IPS-18c (cell line): ENCODE measurements around the gene GIPC1.
"Not testable (repeated sequence)": the region's sequence is repeated elsewhere in the genome, so short reads cannot be mapped to it uniquely, and the experiment has no call there.

ENCODE experiments used
- H3K4me3 ChIP-seq: 2 replicates; pipeline ENCODE4 v1.7.0; 2013; ENCODE audit warnings: low read depth, mild to moderate bottlenecking, low read length, moderate library complexity; ENCODE audit not compliant: insufficient read depth
- H3K9me3 ChIP-seq: one replicate; pipeline ENCODE4 v1.6.1; 2013; ENCODE audit warnings: mild to moderate bottlenecking, low read length, moderate library complexity; ENCODE audit not compliant: control insufficient read depth, insufficient read depth

Gene GIPC1, protein sequence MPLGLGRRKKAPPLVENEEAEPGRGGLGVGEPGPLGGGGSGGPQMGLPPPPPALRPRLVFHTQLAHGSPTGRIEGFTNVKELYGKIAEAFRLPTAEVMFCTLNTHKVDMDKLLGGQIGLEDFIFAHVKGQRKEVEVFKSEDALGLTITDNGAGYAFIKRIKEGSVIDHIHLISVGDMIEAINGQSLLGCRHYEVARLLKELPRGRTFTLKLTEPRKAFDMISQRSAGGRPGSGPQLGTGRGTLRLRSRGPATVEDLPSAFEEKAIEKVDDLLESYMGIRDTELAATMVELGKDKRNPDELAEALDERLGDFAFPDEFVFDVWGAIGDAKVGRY

DNA sequence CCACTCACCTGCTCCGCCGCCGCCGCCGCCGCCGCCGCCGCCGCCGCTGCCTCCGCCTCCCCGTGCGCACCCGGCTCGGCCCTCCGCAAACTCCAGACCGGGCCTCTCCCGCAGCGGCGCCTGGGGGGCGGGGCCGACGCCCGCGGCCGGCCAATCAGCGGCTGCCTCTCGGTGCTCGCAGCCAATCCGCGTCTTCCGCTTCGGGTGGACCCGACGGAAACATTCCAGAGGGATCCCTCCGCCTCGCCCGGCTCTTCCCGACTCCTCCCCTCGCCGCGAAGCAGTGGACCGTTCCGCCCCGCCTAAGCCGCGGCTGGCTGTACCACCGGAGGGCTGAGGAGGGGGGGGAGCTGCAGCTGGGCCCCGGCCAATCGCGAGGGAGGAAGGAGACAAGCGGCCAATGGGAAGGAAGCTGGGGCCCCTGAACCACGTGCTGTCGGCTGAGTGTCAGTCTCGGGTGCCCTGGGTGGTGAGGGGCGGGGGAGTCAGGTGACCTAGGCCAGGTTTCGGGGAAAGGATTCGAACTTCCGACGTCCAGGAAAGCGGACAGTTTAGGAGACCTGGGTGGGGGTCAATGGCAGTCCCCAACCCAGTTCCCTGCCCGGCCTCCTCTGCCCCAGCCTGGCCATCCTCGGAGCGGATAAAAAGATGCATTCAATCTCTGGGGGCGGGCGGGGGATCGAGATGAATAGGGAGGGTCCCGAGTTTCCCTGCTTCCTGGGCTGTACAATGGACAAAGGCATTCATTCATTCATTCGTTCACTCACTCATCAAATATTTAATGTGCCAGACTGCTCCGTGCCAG lies at the start of gene GIPC1:
TSS of gene GIPC1 (minus strand) at position 99 of the 805 bp plus-strand sequence. CDS start 13,151 bp downstream, outside the sequence.
- Histone ChIP-seq H3K4me3 (peak within 1 kb of the TSS; percentile 67), H3K9me3 (no peaks in the 10 kb centered on the region)

DNA sequence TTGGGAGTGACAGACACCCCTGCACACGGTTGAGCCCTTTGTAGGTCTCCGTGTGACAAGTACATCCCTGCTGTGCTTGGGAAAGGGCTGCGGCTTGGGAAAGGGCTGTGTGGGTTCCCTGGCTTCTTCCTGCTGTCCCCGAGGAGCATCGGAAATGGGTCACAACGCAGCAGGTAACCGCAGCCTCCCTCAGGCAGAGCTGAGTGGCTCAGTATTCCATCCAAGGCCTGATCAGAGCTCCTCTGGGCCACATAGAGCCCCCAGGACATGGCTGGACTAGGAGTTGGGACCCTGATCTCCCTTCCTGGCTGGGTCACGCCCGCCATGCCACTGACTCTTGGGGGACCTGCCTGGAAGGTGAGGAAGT lies 49.8 kb upstream of the GIPC1 start:
- H3K9me3 ChIP-seq = no peaks in the 10 kb centered on the region
- H3K4me3 ChIP-seq = no peak overlapping the region

DNA sequence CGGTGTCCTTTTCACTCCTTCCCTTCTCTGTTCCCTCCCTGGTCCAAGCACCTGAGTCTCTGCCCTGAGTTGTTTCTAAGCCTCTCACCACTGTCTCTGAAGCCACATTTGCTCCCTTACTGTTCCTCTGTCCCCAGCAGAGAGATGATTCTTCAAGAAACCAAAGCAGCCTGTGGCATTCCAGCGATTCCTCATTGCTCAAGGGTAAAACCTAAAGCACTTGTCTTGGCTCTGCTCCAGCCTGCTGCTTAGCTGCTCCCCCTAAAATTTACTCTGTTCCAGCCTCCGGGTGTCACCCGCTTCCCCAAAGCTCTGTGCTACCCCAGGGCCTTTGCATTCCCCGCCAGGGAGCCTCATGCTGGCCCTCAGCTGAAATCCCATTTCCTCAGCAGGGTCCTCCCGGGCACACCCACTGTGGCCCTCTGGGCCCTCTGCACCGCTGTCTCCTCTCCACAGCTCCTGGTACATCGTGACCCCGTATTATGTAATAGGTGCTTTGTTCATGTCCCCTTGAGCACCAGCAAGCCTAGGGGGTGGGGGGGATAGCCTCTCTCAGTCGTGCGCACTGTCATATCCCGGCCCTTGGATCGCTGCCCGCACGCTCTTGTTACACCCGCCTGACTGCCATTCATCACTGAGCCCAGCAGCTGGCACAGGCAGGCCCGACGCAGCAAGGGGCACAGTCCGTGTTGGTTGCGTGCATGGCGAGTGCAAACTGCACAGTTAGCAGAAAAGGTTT lies 49.2 kb upstream of the GIPC1 start:
- no peaks in the 10 kb centered on the region for H3K9me3 ChIP-seq
- no peak overlapping the region for H3K4me3 ChIP-seq

DNA sequence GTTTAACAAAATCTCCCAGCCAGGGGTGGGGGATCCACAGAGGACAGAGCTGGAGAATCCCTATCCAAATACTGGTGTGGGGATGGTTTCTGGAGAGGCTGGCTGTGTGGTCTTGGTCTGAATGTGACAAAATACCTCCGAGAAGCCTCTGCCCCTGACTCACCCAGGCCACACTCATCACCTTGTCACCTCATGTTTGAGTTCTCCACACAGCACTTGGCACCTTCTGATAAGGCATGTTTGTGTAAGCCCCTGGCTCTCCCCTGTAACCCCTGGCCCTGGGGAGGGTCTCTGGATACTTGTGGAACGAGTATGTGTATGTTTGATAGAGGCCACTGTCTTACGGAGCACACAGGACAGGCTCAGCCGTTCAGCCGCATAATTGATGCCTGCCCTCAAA lies 48.1 kb upstream of the GIPC1 start:
- no peaks in the 10 kb centered on the region for H3K9me3 ChIP-seq
- H3K4me3 ChIP-seq = no peak overlapping the region

DNA sequence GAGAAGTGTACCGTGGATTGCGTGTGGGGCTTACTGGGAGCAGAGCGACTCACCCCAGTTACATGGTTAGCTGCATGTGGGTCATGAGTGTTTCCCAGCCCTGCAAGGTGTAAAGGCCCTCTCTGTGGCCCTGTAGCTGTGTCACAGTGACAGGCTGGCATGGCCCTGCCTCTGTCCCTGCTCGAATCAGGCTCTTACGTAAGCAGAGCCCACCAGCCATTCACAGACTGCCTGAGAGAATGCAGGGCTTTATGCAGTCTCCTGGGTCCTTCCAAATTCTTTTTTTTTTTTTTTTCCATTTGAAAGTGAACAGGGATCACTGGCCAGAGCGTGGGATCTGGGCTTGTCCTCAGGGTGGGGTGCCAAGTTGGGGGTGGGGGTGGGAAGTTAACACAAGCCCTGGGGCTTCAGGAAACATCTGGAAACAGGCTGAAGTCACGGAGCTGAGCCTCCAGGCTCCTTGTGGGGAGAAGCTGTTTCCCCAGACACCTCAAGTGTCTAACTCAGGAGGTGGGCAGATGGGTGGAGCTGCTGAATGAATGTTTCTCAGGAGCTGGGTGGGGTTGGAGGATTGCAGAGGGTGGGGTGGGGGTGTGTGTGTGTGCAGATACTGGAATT lies 46.9 kb upstream of the GIPC1 start:
- Histone ChIP-seq H3K4me3 (no peak overlapping the region), H3K9me3 (no peaks in the 10 kb centered on the region)

DNA sequence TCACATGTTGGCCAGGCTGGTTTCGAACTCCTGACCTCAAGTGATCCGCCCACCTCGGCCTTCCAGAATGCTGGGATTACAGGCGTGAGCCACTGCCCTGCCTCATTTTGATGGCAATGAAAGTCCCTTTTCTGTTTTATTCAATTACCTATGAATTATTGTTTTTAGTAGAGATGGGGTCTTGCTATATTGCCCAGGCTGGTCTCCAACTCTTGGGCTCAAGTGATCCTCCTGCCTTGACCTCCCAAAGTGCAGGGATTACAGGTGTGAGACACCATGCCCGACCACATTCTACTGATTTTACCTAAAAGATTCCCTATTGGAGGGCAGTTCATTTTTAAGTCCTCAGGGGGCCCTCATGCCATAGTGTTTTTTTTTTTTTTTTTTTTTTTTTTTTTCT lies 46.1 kb upstream of the GIPC1 start:
- not testable (repeated sequence) for H3K4me3 ChIP-seq, H3K9me3 ChIP-seq

DNA sequence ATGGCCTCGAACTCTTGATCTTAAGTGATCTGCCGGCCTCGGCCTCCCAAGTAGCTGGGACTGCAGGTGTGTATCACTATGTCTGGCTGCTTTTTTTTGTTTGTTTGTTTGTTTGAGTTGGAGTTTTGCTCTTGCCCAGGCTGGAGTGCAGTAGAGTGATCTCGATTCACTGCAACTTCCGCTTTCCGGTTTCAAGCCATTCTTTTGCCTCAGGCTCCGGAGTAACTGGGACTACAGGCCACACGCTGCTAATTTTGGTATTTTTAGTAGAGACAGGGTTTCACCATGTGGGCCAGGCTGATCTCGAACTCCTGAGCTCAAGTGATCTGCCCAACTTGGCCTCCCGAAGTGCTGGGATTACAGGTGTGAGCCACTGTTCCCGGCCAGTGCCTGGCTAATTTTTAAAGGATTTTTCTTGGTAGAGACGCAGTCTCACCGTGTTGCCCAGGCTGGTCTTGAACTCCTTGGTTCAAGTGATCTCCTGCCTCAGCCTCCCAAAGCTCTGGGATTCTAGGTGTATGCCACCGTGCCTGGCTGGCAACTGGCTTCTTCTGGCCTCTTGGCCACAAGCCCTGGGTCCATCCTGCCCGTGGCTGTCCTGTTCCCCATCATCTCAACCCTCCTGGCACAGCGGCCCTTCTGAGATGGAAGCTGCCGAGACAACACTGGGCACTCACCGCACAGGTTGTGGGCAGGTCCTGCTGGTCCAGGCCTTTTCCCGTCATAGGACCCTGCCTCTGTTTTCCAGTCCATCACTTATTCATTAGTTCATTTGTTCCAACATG lies 45.0 kb upstream of the GIPC1 start:
- Histone ChIP-seq H3K9me3 (no peaks in the 10 kb centered on the region), H3K4me3 (no peak overlapping the region)

DNA sequence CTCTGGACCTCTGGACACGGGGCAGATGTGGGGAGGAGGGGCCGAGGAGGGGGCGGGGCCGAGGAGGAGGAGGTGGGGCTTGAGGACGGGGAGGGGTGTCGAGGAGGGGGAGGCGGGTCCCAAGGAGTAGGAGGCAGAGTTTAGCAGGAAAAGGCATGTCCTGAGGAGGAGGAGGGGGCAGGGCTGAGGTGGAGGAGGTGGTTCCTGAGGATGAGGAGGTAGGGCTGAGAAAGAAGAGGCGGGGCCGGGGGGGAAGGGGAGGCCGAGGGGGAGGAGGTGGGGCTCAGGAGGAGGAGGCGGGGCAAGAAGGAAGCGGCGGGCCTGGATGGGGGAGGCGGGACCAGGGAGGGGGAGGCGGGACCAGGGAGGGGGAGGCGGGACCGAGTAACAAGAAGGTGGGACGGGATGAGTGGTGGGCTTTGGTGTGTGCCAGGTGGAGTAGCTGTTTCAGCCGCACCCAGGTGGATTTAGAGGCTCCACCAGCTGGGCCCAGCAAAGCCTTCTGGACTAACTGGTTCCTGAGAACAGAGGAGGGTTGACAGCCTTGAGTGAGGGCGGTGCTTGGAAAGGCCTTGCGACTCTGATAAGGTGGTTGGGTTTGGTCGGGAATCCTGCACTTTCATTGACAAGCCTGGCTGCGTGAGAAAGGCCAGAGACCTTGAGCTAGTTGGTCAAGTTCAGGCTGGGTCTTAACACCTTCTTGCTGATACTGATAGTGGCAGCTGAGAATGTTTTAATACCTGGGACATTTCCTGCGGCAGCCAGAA lies 41.2 kb upstream of the GIPC1 start:
- H3K4me3 ChIP-seq = peak overlapping the region; percentile 2; the same call in 1 of the 2 replicates

DNA sequence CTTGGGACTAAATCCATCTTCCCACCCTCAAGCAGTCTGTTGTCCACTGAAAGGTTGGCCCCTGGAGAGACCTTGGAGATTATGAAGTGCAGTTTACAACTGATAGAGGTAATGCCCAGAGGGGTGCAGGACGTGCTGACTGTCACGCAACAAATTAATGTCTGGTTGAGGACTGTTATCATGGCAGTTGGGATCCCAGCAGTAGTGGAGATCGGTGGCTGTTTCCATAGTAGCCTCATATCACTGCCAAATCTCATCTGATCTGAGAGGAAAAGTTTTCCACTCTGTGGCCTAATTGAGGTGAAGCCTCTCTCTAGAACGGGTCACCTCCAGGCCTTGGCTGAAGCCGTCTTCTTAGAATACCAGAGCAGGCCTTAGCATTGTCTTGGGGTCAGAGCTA lies 37.5 kb upstream of the GIPC1 start:
- Histone ChIP-seq H3K9me3 (no peaks in the 10 kb centered on the region), H3K4me3 (no peak overlapping the region)

More for the DNA sequence above, 41.2 kb upstream of the GIPC1 start:
- H3K9me3 ChIP-seq = no peaks in the 10 kb centered on the region

DNA sequence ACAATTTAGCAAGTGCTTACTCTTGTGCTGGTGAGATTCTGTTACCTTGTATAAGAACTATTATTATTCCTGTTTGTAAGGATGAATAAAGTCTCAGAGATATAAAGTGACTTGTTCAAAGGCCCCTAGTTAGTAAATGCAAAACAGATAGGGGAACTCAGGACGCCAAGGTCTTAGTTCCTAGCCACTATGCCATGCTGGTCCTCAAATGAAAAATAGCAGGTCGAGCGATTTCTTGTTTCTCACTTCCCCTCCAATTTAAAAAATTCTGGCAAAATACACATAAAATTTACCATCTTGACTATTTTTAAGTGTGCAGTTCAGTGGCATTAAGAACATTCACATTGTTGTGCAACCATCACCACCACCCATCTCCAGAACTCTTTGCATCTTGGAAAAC lies 34.6 kb upstream of the GIPC1 start:
- Histone ChIP-seq H3K4me3 (peak overlapping the region; percentile 96; the same call in 1 of the 2 replicates), H3K9me3 (no peaks in the 10 kb centered on the region)

DNA sequence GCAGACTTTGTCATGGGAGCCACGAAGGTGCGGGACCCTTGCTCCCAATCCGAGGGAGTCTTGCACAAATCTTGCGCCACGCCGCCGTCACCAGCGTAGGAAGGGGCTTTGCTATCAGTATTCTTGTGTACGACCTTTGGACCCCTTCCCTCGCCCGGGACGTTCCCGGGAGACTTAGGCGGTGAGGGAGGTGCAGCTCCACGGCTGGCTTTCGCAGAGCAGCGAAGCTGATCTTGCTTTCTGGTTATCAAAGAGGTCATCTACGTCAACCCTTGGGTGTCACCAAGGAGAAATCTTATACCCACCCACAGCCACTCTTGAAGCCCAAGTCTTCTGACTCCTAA lies 34.0 kb upstream of the GIPC1 start:
- H3K4me3 ChIP-seq = peak overlapping the region; percentile 96
- H3K9me3 ChIP-seq = no peaks in the 10 kb centered on the region

DNA sequence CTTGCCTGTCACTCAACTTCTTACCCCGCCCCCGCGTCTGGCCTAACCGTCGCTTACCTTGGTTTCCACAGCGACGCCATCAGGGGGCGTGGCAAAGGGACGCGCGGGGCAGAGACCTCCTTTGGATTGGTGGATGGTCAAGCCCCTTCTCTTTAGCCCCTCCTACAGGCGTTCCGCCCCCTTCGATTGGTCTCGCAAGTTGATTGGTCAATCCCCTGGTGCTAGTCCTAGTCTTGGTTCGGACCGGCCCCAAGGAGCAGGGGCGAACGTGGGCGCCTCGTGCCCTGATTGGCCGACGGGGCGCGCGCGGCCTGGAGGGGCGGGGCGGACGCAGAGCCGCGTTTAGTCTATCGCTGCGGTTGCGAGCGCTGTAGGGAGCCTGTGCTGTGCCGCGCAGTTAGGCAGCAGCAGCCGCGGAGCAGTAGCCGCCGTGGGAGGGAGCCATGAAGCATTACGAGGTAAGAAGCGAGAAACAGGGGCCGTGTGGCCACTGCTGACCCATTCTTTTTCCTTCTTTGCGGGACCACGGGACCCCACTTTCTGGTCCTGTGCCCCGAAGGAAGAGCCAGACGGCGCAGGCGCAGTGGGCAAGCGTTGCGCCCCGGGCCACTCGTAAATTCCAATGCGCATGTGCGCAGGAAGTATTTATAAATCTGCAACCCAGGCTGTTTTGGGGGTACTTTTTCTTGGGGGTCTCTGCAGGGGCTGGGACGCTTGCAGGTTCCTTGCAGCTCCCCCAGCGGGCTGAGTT lies 33.5 kb upstream of the GIPC1 start, which contains the start of gene TECR:
TSS of gene TECR (plus strand) at position 341 of the 751 bp plus-strand sequence. CDS start at position 444, 103 bp downstream.
- peak within 1 kb of the TSS; percentile 96 for H3K4me3 ChIP-seq
- no peaks in the 10 kb centered on the region for H3K9me3 ChIP-seq

DNA sequence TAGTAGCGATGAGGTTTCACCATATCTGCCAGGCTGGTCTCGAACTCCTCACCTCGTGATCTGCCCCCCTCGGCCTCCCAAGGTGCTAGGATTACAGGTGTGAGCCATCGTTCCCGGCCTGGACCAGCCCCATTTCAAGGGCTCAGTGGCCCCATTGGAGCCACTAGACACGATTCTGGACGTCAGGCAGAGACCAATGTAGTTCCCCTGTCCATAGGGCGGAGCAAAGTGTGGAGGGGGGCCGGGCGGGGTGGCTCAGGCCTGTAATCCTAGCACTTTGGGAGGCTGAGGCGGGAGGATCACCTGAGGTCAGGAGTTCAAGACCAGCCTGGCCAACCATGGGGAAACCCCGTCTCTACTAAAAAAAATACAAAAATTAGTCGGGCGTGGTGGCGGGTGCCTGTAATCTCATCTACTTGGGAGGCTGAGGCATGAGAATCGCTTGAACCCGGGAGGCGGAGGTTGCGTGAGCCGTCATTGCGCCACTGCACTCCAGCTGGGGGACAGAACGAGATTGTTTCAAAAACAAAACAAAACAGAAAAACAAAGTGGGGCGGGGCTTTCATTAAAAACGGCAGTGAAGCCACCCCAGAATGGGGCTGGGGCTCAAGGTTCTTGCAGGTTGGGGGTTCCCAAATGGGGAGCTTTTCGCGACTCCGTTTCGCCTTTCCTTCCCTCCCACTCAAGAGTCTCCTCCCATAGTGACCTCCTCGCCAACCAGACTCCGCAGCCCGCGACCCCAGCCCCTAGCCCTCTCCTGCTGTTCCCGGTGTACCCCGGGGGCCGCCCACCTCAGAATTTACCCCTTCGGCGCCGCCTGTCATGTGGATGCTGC lies 32.7 kb upstream of the GIPC1 start:
- H3K9me3 ChIP-seq = no peaks in the 10 kb centered on the region

DNA sequence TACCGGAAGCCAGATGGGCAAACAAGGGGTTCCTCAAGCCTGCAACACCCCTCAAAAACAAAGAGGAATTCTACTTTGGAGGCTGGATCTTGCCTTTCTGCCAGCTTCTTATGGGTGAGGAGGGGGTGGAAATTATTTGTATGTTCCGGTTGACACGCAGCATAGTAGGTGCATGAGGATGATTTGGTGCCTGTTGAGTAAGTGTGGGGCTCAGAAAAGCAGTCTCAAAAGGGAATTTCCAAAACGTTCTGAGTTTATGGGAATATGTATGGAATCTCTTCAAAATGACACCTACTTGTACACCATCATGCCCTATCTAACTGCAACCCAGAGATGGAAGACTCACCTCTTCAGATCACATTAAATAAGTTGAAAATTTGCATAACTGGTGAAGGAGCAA lies 30.5 kb upstream of the GIPC1 start:
- Histone ChIP-seq H3K9me3 (no peaks in the 10 kb centered on the region), H3K4me3 (no peak overlapping the region)

More for the DNA sequence above, 32.7 kb upstream of the GIPC1 start:
- peak overlapping the region; percentile 52 for H3K4me3 ChIP-seq

DNA sequence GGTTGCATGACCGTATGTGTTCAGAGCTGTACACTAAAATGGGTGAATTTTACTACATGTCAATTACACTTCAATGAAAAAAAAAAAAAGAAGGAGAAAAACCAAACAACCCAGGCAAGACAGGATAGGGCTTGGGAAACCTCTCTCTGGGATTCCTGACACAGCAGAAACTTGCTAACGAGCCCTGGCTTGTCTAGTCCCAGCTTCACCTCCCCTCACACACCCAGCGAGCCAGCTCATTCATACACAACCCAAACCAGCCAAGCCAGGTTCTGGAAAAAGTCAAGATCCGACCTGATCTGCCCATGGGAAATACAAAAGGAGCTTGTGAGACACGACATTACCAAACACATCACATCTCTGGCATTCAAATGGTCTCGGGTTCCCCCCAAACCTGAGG lies 29.8 kb upstream of the GIPC1 start:
- no peak overlapping the region for H3K4me3 ChIP-seq
- H3K9me3 ChIP-seq = no peaks in the 10 kb centered on the region
